Measurements from ENCODE around the gene SOAT2. TPM values are rescaled to one million over a fixed set of nuclear protein-coding genes. Genes with fewer than 3 reads are reported as not detected.

Gene SOAT2
- total RNA-seq, 1 donor from 2014 or later = not detected

DNA sequence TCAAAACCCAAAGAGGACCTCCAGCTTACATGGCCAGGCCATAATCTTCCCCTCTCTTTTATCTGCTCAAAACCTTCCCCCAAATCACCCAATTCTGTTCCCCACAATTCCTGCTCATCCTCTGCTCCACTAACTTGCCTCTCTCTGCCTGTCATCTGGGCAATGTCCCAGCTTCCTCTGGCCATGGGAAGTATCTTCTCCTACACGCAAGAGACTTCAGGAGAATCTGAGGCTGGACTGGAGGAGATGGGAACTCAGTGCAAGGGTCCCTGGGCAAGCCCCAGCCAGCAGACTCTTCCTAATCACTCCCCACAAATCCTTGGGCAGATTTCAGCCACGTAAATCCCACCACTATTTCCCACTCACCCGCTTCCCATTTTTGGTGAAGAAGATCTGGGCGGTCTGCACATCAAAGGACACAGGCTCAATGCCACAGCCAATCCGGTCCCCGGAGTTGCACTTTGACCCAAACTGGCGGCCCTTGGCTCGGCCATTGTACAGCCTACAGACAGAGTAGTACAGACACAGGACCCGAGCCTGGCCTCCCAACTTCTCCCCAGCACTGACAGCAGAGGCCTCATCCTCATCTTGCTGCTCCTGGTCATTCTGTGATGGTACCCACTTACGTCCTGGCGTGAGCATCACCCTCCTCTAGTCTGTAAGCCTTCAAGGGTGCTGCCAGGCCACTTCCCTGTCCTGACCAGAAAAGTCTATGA is 28.8 kb upstream of the SOAT2 start:
- H3K36me3 ChIP-seq = no peaks in the 10 kb centered on the region
- H3F3A ChIP-seq (ENCODE audit: low read depth) = peaks cover 27% of the 10 kb centered on the region
- H3K9me3 ChIP-seq (ENCODE audit: low read depth) = no peaks in the 10 kb centered on the region
- no peak overlapping the region for H3K9ac ChIP-seq
- no peak for DNase-seq (ENCODE audit: low spot score)
- H4K20me1 ChIP-seq (ENCODE audit: low read depth) = peaks cover 22% of the 10 kb centered on the region
- no peaks in the 10 kb centered on the region for H3K27me3 ChIP-seq
- H3K36me3 Mint-ChIP-seq = peaks cover 23% of the 10 kb centered on the region
- H3K27me3 Mint-ChIP-seq (ENCODE audit: insufficient read depth, low read depth) = peaks cover 2% of the 10 kb centered on the region
- H3K27ac ChIP-seq = no peak overlapping the region
- TF ChIP-seq EZH2 (IDR thresholded peaks at IDR 0.05) = no peak
- no peak for TF ChIP-seq EZH2phosphoT487 (IDR thresholded peaks at IDR 0.05)
- TF ChIP-seq, protein P1, sequence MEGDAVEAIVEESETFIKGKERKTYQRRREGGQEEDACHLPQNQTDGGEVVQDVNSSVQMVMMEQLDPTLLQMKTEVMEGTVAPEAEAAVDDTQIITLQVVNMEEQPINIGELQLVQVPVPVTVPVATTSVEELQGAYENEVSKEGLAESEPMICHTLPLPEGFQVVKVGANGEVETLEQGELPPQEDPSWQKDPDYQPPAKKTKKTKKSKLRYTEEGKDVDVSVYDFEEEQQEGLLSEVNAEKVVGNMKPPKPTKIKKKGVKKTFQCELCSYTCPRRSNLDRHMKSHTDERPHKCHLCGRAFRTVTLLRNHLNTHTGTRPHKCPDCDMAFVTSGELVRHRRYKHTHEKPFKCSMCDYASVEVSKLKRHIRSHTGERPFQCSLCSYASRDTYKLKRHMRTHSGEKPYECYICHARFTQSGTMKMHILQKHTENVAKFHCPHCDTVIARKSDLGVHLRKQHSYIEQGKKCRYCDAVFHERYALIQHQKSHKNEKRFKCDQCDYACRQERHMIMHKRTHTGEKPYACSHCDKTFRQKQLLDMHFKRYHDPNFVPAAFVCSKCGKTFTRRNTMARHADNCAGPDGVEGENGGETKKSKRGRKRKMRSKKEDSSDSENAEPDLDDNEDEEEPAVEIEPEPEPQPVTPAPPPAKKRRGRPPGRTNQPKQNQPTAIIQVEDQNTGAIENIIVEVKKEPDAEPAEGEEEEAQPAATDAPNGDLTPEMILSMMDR (IDR thresholded peaks at IDR 0.05) = no peak
- H3K4me2 ChIP-seq = no peak overlapping the region
- no peak overlapping the region for H3K27ac Mint-ChIP-seq
- H3K9me3 Mint-ChIP-seq = peaks cover 2% of the 10 kb centered on the region
- H3K79me2 ChIP-seq (ENCODE audit: low read depth) = no peaks in the 10 kb centered on the region
- H3K4me3 ChIP-seq = no peak overlapping the region
- H3K4me1 Mint-ChIP-seq = peaks cover 40% of the 10 kb centered on the region
- H3K4me1 ChIP-seq = peaks cover 25% of the 10 kb centered on the region
- H2AFZ ChIP-seq (replicated peaks) = no peak overlapping the region
- no peak overlapping the region for H3K4me3 Mint-ChIP-seq

DNA sequence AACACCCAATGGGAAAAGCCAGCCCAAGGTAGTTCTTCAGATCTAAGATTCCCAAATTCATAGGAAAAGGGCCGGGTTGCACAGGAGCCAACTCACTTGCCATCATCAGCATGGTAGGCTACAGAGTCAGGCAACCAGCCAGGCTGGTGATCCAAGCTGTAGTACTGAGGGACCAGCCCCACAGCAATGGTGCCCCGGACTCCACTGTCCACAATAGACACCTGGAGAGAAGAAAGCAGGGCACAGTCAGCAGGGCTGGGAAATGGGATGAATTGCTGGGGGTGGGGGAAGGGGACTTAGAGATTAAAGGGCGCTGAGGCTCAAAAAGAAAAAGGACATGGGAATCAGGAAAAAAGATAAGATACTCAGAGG is 28.3 kb upstream of the SOAT2 start:
- no peak overlapping the region for H3K27ac Mint-ChIP-seq
- no peaks in the 10 kb centered on the region for H3K36me3 ChIP-seq
- TF ChIP-seq, protein P1 (IDR thresholded peaks at IDR 0.05) = no peak
- TF ChIP-seq EZH2 (IDR thresholded peaks at IDR 0.05) (no peak), EZH2phosphoT487 (IDR thresholded peaks at IDR 0.05) (no peak)

GRCh38 chr12:53076461-53076860 is 26.8 kb upstream of the SOAT2 start:
- Histone ChIP-seq H3K27ac (no peak overlapping the region), H3K4me1 (peaks cover 19% of the 10 kb centered on the region), H3K4me2 (no peak overlapping the region), H3F3A (ENCODE audit: low read depth) (peaks cover 30% of the 10 kb centered on the region), H2AFZ (replicated peaks) (no peak overlapping the region), H3K36me3 (no peaks in the 10 kb centered on the region), H3K9ac (no peak overlapping the region), H3K4me3 (no peak overlapping the region), H3K27me3 (peaks cover 15% of the 10 kb centered on the region), H4K20me1 (ENCODE audit: low read depth) (peaks cover 15% of the 10 kb centered on the region), H3K79me2 (ENCODE audit: low read depth) (no peaks in the 10 kb centered on the region), H3K9me3 (ENCODE audit: low read depth) (no peaks in the 10 kb centered on the region)
- peaks cover 23% of the 10 kb centered on the region for H3K36me3 Mint-ChIP-seq
- no peak for DNase-seq (ENCODE audit: low spot score)
- TF ChIP-seq EZH2phosphoT487 (IDR thresholded peaks at IDR 0.05) (no peak), EZH2 (IDR thresholded peaks at IDR 0.05) (no peak)
- TF ChIP-seq, protein P1 (IDR thresholded peaks at IDR 0.05) = no peak
- H3K9me3 Mint-ChIP-seq = peaks cover 4% of the 10 kb centered on the region
- no peak overlapping the region for H3K27ac Mint-ChIP-seq
- H3K4me3 Mint-ChIP-seq = no peak overlapping the region
- peaks cover 35% of the 10 kb centered on the region for H3K4me1 Mint-ChIP-seq
- H3K27me3 Mint-ChIP-seq (ENCODE audit: insufficient read depth, low read depth) = peaks cover 7% of the 10 kb centered on the region

More for the DNA sequence above, 28.3 kb upstream of the SOAT2 start:
- Histone ChIP-seq H3K27me3 (no peaks in the 10 kb centered on the region), H3K27ac (no peak overlapping the region), H3K79me2 (ENCODE audit: low read depth) (no peaks in the 10 kb centered on the region), H2AFZ (replicated peaks) (no peak overlapping the region), H3K9ac (no peak overlapping the region), H3K4me3 (no peak overlapping the region), H4K20me1 (ENCODE audit: low read depth) (peaks cover 22% of the 10 kb centered on the region), H3F3A (ENCODE audit: low read depth) (peaks cover 32% of the 10 kb centered on the region), H3K9me3 (ENCODE audit: low read depth) (no peaks in the 10 kb centered on the region), H3K4me1 (peaks cover 25% of the 10 kb centered on the region), H3K4me2 (no peak overlapping the region)
- DNase-seq (ENCODE audit: low spot score) = no peak
- peaks cover 4% of the 10 kb centered on the region for H3K9me3 Mint-ChIP-seq
- H3K27me3 Mint-ChIP-seq (ENCODE audit: insufficient read depth, low read depth) = peaks cover 6% of the 10 kb centered on the region
- peaks cover 42% of the 10 kb centered on the region for H3K4me1 Mint-ChIP-seq
- H3K36me3 Mint-ChIP-seq = peaks cover 23% of the 10 kb centered on the region
- no peak overlapping the region for H3K4me3 Mint-ChIP-seq
